A549 treated with AZD9567 at 1 μM for 4 hours (cell line): ENCODE results near the gene CEACAM1. TPM values are rescaled to one million over a fixed set of nuclear protein-coding genes. Genes with fewer than 3 reads are reported as not detected.

Experiments
- total RNA-seq: library from RNA; stranded (reverse); fragments of 200-300 nt; extraction: Qiagen RNA extraction; gene quantifications from 5 replicates; pipeline ENCODE4 v1.2.3, GENCODE V29; 2022; ENCODE audit not compliant: insufficient read depth

Gene CEACAM1
- total RNA-seq: 1.3 to 2.4 TPM (median 1.4 TPM) in 5 replicates

GRCh38 chr19:42528354-42529247 lies at the start of gene CEACAM1:
TSS of gene CEACAM1 (minus strand) at chr19:42528481. CDS start at chr19:42528374, 107 bp downstream.

Other genes starting within 250 kb of the CEACAM1 start
- gene PRR19, start 226.3 kb downstream of the CEACAM1 start, total RNA-seq: 3.5 to 7.3 TPM (median 4.1 TPM) in 5 replicates
- gene PAFAH1B3, start 225.9 kb downstream of the CEACAM1 start, total RNA-seq: 146 to 166 TPM (median 152 TPM) in 5 replicates
- 3.1 to 4.6 TPM (median 3.6 TPM) in 4 of 5 replicates, not detected in the other for gene TMEM145, start 215.2 kb downstream of the CEACAM1 start, total RNA-seq
- 19.4 to 25.8 TPM (median 23.4 TPM) in 5 replicates for gene MEGF8, start 202.8 kb downstream of the CEACAM1 start, total RNA-seq
- gene CNFN, start 138.2 kb downstream of the CEACAM1 start, total RNA-seq: 31.4 to 52.9 TPM (median 48.6 TPM) in 5 replicates
- gene LIPE, start 101.1 kb downstream of the CEACAM1 start, total RNA-seq: 1.5 to 3.1 TPM (median 2.3 TPM) in 5 replicates
- 0.09 to 0.11 TPM in 2 of 5 replicates, not detected in the others for gene CXCL17, start 85.5 kb downstream of the CEACAM1 start, total RNA-seq
- not detected in 5 replicates for gene CEACAM8, start 66.4 kb upstream of the CEACAM1 start, total RNA-seq
- 0.03 to 0.10 TPM (median 0.06 TPM) in 3 of 5 replicates, not detected in the others for gene PSG3, start 212.0 kb upstream of the CEACAM1 start, total RNA-seq
- gene PSG8, start 237.2 kb upstream of the CEACAM1 start, total RNA-seq: 0.16 to 0.20 TPM (median 0.19 TPM) in 3 of 5 replicates, not detected in the others